GM21447 (cell line): ENCODE measurements around the gene TJP1.
"Not testable (repeated sequence)": the region's sequence is repeated elsewhere in the genome, so short reads cannot be mapped to it uniquely, and the experiment has no call there.

Source experiments
- ATAC-seq: cut with Tn5 transposase; IDR thresholded peaks from one replicate; pipeline ENCODE4 v1.9.1; 2021; ENCODE audit not compliant: unreplicated experiment

Gene TJP1

DNA sequence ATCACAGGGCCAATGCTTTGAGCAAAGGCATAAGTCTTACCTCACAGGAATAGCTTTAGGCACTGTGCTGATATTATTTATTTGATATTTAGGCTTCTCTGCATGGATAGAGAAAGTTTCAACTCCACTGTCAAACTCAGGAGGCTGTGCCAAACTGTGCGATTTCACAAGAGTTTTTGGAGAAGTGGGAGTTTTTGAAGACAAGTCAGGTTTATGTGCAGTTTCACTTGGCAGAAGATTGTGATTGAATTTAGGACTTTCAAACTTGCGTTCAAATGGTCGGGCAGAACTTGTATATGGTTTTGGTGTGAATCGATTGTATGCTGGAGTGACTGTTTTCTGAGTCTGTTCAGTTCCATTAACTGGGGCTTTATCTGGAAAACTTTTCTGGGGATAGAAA, 113.7 kb downstream of the TJP1 start:
- ATAC-seq, result no peak

DNA sequence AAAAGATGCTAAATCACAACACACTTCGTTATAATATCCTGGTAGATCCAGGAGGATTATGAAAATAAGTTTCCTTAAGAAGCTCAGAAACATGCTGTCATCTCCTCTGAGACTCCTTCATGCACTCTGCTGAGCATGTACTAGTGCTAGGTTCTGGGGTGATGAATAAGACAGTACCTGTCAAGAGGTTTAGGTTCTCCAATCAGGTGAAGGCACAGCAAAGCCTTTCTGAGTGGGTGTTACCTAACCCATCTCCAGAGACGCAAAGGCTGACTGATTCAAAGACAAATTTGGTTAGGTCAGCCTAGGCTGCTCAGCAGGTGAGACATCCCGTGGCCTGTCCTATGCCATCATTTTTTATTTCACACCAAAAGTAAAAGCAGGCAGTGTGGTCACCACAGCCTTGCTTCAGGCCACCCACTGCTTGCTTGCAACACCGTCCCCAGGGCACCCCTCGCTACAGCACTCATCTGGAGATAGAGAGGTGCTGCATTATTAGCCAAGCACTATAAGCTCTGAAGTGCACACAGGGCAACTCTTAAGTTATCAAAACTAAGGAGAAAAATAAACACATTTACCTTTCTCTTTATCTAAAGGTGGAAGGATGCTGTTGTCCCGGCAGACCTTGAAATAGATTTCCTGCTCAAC, 117.2 kb downstream of the TJP1 start:
- ATAC-seq, result no peak

DNA sequence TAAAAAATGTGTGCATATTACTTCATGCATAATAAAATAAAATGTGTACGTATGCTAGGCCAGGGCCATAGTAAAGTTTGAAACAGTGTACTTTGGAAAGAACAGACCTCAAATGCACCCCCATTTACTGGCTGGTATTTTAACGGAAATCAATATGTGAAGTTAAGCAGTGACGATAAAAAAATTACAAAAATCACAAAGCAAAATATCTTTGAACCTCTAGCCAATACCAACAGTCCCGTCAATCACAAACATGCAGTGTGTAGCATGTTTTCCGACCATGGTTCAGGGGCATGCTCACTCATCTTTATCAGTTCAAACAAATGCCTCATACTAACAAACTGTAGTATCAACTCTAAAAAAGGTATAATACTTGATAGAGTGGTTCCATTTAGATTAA, 121.1 kb downstream of the TJP1 start:
- no peak for ATAC-seq

DNA sequence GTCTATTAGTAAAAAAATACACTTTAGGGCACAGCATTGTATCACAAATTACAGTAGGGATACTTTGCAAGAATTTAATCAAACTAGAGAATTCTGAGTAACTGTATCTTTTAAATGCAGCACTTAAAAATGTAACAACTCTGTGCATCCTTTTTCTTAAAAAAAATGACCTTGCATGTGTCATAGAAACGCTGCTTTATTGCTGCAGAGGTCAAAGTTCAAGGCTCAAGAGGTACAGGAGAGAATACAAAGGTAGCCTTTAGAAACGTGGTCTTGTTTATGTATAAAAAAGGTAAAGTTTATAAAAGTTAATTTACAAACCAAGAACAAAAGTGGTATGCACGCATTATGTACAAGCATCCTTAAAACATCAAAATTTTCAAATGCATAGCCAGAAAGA, 122.0 kb downstream of the TJP1 start:
- ATAC-seq, result no peak

DNA sequence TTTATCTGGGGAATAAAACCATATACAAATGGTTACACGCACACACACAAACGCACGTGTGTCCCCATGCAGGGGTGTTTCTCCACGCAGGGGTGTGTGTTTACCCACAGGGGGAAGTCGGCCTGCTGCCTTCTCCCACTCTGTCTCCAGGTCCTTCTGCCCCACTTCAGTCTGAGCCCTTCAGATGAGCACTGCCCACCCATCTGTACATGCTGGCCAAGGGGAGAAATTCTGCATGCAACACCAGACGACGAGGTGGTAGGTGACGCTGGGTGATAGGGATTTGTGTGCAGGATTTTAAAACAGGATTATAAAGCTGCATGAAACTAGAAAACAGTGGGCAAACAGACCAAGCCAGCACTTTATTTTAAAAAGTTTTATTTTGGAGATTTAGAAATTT, 122.5 kb downstream of the TJP1 start:
- ATAC-seq, result no peak

DNA sequence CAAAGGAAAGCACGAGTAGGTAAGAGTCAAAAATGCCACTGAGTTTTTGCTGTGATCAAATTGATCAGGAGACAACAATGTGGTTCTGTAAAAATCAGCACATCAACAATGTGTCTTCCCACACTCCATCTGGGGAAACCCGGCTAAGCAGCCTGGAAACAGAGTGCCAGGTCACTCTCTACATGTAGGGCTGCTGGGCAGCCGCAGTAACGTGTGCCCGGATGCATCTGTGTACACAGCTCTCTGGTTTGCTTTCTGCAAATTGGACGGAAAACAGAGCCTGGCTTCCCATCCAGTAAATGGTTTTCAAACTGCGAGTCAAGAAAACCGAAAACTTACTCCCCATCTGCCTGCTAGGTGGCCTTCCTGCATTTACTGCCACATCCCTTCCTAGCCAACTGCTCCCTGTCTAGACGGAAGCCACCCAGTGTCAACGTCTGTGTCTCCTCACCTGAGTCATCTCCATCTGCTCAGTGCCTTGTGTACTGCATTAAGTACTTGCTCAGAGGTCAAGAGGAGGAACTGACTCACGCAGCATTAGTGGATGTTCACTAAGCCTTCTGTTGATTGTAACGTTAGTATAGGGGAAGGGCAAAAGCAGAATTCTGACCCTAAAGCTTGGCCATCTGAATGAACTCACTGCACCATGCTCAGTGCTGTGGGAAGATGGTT, 124.1 kb downstream of the TJP1 start:
- no peak for ATAC-seq

DNA sequence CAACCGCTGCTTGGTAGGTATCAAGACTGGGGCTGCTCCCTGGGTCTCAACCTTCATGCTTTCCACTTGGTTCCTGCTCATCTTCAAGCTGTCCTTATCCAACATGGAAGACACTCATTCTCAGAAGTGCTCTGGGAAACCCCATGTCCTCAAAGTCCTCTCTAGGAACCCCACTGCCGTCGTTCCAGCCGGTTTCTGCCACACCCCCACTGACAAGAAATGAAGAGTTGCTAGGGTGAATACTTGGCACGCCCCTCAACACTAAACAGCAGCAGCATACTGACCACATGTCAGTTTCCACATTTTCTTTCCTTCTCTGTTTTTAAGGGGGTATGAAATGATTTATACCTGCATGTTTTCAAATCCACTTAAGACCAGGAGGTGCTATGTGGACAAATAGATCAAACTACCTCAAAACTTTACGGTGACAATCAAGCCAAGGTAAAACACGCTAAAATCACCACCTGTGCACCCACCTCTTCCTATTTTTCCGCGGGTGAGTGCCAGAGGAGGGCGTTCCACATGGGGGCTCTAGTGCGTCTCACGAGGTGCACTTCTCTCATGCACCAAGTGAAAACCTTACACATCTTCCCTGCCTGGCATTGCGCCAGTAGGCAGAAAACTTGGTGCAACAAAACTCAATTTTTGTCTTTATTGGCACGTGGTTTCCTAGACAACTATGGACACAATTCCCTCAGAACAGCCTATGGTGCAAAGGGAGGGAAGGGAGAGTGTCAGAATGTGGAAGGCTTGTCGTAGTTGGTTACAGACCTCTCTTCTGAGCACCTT, 125.1 kb downstream of the TJP1 start:
- ATAC-seq, result no peak

DNA sequence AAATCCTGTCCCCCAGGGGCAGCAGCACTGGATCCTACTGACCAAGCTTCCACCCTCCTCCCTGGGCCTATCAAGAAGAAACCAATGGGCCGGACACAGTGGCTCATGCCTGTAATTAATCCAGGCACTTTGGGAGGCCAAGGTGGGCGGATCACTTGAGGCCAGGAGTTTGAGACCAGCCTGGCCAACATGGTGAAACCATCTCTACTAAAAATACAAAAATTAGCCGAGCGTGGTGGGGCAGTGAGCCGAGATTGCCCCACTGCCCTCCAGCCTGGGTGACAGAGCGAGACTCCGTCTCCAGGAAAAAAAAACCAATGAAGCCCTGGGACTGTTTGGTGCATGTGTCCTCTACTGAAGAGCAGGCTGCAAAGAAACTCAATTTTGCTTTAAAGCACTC, 125.8 kb downstream of the TJP1 start:
- ATAC-seq, result not testable (repeated sequence)

DNA sequence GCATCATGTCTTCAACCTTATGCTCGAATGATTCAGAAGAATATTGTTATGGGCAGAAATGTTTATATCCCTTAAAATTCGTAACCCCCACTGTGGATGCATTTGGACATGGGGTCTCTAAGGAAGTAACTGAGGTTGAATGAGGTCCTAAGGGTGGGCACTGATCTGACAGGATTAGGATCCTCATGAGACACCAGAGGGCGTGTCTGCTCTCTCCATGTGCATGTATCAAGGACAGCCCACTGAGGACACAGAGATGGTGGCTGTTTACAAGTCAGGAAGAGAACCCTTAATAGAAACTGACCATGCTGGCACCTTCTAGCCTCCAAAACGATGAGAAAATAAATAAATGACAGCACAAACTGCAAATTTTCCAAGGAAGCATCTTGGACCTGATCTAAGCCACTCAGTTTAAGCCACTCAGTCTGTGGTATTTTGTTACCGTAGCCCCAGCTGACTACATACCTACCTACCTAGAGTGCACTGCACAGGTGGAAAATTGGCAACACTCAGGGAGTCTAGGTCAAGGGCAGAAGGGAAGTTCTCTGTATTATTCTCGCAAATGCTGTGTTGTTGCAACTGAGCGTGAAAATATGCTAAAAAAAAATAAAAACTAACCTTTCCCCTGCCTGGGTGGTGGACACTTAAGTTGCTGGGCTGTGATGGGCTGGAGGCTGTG, 126.6 kb downstream of the TJP1 start:
- ATAC-seq, result no peak

DNA sequence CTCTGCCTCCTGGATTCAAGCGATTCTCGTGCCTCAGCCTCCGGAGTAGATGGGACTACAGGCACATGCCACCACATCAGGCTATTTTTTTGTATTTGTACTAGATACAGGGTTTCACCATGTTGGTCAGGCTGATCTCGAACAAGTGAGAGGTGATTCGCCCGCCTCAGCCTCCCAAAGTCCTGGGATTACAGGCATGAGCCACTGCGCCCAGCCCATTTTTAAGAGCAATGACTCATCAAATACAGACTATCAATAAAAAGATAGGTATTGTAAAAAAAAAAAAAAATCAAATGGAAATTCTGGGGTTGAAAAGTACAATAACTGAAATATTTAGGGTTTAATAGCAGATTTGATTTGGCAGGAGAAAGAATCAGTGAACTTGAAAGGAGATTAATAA, 129.0 kb downstream of the TJP1 start:
- ATAC-seq, result no peak

DNA sequence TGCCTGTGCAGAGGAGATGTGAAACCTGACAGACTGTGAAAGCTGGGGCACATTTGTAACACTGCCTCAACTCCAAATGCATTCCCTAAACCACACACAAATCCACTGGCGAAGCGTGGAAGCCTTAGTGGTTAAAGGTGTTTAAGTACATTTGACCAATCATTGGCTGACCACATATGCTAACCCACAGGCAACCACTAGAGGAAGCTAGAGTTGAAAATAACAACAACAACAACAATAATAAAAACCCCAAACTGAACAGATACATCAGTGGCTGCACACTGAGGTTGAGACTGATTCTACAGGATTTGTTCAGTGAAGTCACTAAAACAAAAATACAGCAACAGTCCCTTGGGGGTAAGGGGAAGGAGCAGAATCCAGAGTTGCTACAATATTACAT, 129.7 kb downstream of the TJP1 start:
- ATAC-seq, result no peak

DNA sequence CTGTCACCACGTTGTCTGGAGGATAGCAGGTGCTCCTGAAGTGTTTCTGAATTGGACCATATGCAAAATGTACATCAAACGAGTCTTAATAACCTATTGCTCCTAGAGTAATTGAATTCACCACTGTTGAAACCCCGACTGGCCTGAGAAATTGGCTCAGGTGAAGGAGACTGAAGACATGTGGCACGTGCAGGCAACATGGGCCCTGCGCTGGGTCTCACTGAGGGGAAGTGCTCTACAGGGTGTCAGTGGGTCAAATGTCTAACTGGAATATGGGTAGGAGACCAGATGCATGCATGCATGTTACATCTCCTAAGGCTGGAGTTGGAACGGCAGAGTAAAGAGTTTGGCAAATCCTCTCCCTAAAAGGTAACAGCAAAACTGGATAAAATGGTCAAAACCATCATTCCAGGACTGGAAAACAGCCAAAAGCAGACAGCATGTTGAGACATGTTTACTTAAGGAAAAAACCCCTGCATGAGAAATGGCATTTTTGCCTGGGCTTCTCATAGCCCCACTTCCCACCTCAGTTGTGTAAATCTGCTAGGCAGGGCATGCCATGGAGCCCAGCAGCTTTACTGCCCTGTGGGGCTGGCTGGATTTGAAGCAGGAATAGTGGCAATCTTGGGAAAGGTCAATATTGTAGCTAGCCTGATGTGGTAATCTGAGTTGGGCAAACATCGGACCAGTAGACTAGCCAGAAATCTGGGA, 131.3 kb downstream of the TJP1 start:
- ATAC-seq, result no peak

DNA sequence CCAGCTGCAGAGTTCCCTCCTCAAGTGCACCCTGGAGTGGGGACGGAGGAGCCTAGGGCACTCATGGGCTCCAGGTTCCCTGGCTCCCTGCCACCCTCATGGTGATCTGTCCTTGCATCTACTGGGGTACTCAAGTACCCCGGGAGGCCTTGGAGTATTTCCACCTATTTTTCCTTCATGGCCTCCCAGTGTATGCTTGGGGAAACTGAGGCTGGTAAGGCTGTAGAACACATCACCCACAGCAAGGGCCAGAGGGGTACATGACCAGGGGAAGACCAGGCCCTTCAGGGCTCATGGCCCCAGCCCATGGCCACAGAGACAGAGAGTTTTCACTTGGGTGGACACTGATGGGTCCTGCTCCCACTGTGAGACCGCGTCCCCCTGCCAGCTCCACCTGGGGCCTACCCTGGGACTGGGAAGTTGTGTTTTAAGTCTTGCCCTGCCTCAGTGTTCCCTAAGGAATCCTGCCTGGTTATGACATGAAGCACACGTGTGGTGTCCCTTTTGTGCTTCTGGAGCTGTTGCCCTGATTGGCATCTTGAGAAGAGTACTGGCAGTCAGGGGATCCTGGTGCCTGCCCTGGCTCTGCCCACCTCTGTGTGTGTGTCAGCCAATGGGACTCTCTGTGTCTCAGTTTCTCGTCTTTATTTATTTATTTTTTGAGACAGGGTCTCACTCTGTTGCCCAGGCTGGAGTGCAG, 132.8 kb downstream of the TJP1 start:
- ATAC-seq, result no peak

DNA sequence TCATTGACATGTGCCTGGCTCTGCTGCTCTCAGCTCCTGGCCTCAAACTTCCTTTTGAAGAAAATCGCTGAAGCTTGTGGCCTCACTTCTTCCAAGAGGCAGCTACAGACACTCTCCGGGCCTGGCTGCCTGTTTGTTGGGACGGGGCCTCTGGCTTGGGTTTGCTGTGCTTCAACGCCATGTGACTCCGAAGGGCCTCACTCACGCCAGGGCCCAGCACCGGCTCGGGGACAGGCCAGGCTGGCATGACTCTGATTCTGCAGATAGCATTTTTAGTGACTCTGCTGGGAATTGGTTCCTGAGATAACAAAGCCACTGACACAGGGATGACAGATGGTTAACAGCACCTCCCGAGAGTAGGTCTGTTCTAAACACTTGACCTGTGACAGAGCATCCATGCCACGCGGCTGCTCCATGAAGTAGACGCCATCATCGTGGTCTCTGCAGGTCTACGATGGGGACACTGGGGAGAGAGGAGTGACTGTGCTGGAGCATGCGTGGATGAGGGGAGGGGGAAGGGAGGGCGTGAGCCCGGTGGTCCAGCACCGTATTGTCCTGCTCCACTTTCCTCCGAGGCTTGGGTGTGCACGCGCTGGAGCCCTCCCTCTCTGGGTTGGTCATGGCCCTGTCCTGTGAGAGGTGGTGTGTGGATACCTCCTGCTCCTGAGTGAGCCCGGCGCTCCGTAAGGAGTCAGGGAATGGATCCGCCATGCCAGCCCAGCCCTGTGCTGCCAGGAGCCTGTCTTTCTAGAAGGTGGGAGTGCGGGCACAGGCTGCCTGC, 133.6 kb downstream of the TJP1 start:
- ATAC-seq, result no peak

DNA sequence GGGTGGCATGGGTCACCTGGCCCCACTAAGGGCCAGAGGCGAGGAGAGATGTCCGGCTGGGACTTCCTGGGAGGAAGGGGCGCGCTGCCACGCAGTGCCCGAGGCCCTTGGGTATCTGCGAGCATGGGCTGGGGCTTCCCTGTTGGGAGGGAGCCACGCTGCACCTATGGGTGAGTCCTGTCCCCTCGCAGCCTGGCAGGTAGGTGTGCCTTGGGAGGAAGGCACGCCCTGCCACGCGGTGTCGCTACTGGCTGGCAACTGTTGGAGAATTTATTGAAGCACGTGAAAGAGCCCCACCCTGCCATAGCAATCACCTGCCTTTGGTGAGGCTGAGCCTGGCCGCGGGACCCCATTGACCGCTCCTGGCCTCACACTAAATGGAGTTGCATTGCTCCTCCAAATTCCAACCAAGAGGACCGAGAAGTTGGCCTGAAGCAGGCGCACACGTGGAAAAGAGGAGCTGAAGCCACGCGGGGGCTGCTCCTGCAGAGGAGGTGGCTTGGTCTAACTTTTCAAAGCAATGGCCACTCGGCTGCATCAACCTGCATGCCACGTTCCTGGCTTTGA, 134.2 kb downstream of the TJP1 start:
- no peak for ATAC-seq

DNA sequence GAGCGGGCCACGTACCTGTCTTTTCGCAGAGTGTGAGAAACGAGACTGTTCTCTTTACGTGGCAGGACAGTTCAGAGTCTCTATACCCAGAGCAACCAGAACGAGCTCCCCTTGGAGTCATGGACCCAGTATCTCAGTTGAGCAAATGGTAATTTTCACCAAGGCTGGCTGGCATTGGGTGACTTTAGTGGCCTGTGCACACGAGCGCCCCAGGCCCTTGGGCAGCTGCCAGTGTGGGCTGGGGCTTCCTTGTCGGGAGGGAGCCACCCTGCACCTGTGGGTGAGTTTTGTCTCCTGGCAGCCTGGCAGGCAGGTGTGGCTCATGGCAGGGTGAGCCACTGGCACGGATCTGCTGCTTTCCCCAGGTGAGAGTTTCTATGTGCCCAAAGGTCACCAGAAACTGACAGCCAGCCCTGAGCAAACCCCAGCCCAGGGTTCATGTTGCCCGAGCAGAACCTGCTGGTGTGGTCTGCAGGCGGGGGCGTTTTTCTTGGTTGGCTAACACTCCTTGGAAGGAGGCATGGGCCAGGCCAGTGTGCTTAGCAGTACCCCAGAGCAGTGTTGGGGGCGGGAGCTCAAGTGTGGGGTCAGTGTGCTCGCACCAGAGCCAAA, 135.0 kb downstream of the TJP1 start:
- no peak for ATAC-seq

DNA sequence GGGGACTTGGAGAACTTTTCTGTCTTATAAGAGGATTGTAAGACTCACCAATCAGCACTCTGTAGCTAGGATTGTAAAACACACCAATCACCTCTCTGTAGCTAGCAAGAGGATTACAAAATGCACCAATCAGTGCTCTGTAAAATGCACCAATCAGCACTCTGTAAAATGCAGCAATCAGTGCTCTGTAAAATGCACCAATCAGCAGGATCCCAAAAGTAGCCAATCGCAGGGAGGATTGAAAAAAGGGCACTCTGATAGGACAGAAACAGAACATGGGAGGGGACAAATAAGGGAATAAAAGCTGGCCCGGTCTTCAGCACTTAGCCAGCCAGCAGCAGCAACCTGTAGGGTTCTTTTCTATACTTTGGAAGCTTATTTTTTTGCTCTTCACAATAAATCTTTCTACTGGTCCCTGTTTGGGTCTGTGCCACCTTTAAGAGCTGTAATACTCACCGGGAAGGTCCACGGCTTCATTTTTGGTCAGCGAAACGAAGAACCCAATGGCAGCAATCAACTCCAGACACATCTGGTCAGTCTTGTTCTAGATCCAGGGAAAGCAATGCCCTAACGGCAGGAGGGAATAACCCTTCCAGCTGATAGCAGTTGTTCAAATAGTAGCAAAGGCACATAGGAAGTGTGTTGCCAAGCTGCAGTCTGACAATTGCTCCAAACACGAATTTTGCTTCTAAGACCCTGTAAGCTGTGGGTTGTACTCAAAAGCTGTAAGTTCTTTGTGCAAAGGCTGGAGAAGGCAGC, 135.6 kb downstream of the TJP1 start:
- ATAC-seq, result no peak

DNA sequence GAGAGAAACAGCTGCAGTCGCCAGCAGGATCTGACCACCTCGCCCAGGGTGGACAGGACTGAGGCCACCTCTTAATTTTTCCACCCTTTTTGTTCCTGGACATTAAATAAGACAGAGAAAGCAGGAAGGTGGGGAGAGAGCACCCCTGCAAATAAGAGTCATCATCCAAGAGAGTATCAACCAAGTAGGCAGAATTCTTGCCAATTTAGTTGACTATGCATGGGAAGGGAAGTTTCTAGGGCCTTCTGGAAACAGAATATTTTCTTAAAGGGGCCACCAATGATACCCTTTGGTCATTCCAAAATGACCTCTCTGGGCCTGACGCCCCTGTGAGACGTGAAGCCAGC, 136.2 kb downstream of the TJP1 start:
- no peak for ATAC-seq
